GM13977 (cell line): ENCODE data around the gene PPME1.

ENCODE experiments used
- DNase-seq: peaks from one replicate; pipeline ENCODE4 v3.0.0; 2012; ENCODE audit warnings: low spot score
- in situ Hi-C: fragments of 300-500 bp; cut with MboI; formaldehyde crosslinking; loops from one replicate; pipeline ENCODE4 v1.12.0; 2022; ENCODE audit warnings: low sequenced_read_pairs, low pct_unique_long_range_greater_than_20kb, mixed read lengths, inconsistent platforms; ENCODE audit not compliant: unreplicated experiment
- TF ChIP-seq, protein P1 (sequence below): IDR thresholded peaks from 2 replicates; pipeline ENCODE4 v1.5.1; 2012; ENCODE audit warnings: mild to moderate bottlenecking, control low read depth; ENCODE audit not compliant: insufficient read depth; ENCODE audit errors: extremely low read depth, missing control alignments

The PPME1 gene

DNA sequence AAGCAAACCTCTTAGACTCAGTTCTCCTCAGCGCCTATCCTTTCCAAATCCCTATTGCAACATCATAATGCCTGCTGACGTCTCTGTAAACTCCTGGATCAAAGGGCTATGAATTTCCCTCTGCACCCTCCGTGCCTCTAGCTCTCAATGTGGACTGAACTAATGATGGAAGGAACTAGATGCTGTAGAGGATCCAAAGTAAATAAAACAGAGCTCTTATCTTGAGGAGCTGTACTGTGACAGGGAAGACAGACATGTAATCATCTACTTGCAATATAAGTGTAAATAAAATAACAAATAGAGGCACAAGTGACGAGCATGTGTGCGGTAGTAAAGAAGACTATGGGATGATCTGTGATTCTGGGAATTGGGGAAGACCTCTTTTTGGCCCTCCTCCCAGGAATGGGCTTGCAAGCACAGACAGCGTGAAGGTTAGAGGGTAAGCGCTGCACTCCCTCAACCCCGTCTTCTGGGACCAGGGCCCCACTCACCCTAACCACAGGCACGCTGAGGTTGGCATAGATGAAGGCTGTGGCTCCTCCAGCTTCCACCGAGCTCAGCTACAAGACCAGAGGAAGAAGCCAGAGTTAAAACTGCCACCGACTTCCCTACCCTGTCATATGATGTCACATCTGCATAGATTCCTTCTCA is 98.2 kb downstream of the PPME1 start:
- in situ Hi-C loops: no loop called here
- DNase-seq: no peak
- TF ChIP-seq, protein P1, sequence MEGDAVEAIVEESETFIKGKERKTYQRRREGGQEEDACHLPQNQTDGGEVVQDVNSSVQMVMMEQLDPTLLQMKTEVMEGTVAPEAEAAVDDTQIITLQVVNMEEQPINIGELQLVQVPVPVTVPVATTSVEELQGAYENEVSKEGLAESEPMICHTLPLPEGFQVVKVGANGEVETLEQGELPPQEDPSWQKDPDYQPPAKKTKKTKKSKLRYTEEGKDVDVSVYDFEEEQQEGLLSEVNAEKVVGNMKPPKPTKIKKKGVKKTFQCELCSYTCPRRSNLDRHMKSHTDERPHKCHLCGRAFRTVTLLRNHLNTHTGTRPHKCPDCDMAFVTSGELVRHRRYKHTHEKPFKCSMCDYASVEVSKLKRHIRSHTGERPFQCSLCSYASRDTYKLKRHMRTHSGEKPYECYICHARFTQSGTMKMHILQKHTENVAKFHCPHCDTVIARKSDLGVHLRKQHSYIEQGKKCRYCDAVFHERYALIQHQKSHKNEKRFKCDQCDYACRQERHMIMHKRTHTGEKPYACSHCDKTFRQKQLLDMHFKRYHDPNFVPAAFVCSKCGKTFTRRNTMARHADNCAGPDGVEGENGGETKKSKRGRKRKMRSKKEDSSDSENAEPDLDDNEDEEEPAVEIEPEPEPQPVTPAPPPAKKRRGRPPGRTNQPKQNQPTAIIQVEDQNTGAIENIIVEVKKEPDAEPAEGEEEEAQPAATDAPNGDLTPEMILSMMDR: no peak

DNA sequence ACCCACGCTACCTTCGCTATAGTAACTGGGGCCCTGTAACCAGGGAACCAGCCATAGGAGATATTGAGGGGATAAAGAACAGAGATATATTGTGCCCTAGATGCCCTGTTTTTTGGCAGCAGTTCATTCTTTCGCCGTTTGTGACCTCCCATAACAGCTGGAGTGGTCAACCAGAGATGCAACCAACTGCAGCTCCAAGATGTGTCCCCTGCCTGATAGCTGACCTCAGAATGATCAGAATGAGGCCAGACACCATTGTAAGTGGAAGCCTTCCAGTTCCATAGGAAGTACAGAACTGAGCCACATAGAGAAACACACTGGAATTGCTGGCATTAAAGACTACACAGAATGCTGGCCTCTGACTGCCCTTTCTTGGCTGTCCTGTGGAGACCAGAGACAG is 101.2 kb downstream of the PPME1 start:
- TF ChIP-seq, protein P1: no peak
- DNase-seq: no peak
- in situ Hi-C loops: no loop called here

DNA sequence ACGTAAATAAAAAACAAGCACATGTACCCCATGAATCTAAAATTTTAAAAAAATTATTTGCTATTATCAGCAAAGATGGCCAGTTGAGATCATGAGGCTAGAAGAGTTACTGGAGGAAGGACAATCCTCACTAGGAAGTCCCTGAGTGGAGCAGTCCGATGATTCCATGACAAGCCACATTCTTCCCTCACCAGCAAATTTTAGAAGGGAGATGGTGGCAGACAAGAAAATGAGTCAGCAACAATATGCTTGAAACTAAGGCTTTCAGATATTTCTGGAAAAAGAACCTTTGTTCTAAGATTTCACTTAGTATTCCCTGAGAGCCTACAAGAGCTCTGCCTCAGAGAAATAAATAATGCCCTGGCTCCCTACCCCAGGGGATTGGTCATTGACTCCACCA is 105.5 kb downstream of the PPME1 start:
- in situ Hi-C loops: no loop called here
- no peak for DNase-seq
- TF ChIP-seq, protein P1: no peak

DNA sequence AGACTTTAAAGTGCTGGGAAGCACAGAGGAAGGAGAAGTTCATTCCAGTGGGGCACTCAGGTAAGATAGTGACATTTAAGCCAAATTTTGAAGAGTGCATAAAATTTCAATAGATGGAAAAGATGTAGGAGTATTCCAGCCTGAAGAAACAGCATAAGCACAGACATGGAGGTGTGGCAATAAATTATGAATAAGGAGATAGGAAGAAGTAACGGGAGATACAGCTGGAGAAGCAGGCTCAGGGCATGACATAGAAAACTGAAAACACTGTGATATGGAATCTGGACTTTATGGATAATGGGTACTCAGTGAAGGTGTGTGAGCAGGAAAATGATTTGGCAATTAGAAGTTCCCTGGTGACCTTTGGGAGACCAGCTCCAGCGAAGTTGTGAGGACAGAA is 107.0 kb downstream of the PPME1 start:
- TF ChIP-seq, protein P1: no peak
- DNase-seq: no peak
- in situ Hi-C loops: no loop called here

DNA sequence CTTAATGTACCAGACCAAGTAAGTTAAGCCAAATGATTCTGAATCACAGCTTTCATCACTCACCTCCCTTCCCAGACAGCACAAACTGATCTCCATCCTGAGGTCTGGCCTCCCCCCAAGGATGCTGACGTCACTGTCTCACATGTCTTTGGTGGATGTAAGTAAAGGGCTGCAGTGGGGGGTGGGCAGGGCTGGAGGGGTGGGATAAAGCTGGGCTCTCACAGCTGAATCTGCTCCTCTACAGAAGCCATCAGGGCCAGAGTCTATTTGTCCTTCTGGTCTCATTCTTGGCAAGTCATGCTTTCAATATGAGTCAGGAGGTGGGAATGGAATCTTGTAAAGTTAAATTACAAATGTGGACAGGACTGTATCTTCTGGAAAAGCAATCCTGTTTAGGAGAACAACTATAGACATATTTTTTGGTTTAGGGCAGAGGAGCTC is 107.7 kb downstream of the PPME1 start:
- in situ Hi-C loops: no loop called here
- DNase-seq: no peak
- TF ChIP-seq, protein P1: no peak

DNA sequence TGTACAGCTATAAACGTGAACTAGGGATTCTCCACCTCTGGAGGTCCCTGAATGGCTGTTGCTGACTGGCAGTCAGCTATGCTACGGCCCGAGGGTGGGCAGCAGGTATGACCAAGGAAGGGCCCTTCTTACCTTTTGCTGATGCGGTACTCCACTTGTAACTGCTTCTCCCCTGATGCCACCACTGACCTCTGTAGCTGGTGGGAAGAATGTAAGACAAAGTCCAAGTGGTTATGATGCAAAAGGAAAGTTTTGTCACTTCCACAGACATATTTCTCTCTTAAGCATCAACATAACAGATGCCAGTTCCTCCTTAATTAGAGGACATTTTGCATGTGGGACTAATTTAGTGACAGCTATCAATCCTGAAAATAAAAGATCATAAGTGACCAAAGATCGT is 108.2 kb downstream of the PPME1 start:
- in situ Hi-C loops: no loop called here
- TF ChIP-seq, protein P1: no peak
- no peak for DNase-seq
